Nephron progenitor cell (in vitro differentiated cells): Measurements from ENCODE around the gene RAX2.

Experiments
- DNase-seq: peaks from one replicate; pipeline ENCODE4 v3.0.0; 2021
- H3K27ac Mint-ChIP-seq: 2 replicates; pipeline ENCODE4 v1.8.0; 2021; ENCODE audit warnings: mild to moderate bottlenecking, moderate library complexity, mixed read lengths
- H3K27me3 Mint-ChIP-seq: 2 replicates; pipeline ENCODE4 v1.8.0; 2021; ENCODE audit warnings: mild to moderate bottlenecking, low read depth, mixed read lengths; ENCODE audit not compliant: poor library complexity
- H3K36me3 Mint-ChIP-seq: 2 replicates; pipeline ENCODE4 v1.8.0; 2021; ENCODE audit warnings: low read depth, mixed read lengths
- H3K4me1 Mint-ChIP-seq: 2 replicates; pipeline ENCODE4 v1.8.0; 2021; ENCODE audit warnings: mixed read lengths
- H3K4me3 Mint-ChIP-seq: 2 replicates; pipeline ENCODE4 v1.8.0; 2021; ENCODE audit warnings: mild to moderate bottlenecking, moderate library complexity, mixed read lengths
- H3K9me3 Mint-ChIP-seq: 2 replicates; pipeline ENCODE4 v1.8.0; 2021; ENCODE audit warnings: mild to moderate bottlenecking, moderate library complexity, mixed read lengths
- TF ChIP-seq, protein P1 (sequence below): fragments of 200-600 bp; sonication (generic); IDR thresholded peaks from 2 replicates; pipeline ENCODE4 v1.5.0; 2021; ENCODE audit warnings: antibody characterized with exemption

RAX2 gene

DNA sequence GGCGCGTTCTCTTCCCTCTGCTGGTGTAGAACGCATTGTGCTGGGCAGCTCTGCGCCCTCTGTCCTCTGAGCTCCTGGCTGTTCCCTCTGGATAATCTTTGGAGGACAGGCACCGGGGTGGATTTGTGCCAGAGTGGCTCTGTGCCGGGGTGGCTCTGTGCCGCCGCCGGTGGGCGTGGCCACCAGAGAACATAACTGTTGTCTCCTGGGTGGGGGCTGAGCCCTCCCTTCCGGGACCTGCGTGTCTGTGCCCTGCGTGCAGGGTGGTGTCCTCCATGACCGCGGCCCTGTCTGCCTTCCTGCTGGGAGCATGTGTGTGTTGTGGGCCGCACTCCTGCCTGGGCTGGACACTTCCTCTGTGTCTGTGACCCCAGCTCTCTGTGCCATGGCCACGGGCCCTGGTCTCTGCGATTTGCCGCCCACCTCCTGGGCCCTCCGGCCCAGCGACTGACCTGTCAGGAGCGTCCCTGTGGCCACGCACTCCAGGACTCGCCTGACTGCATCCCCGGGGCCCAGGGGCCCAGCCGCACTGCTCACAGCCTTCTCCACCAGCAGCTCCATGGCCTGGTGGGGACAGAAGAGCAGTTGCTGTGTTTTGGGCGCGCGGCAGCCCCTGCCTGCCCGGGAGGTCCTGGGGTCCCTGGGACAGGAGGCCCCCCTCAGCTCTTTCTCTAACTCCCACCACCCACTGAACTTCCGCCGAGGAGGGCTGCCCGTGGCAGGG lies 36.6 kb upstream of the RAX2 start:
- no peak overlapping the region for H3K27ac Mint-ChIP-seq
- no peaks in the 10 kb centered on the region for H3K9me3 Mint-ChIP-seq
- H3K4me3 Mint-ChIP-seq, result no peak overlapping the region
- H3K4me1 Mint-ChIP-seq, result peaks cover 16% of the 10 kb centered on the region
- H3K27me3 Mint-ChIP-seq, result peaks cover 21% of the 10 kb centered on the region
- H3K36me3 Mint-ChIP-seq, result no peaks in the 10 kb centered on the region
- TF ChIP-seq, protein P1, sequence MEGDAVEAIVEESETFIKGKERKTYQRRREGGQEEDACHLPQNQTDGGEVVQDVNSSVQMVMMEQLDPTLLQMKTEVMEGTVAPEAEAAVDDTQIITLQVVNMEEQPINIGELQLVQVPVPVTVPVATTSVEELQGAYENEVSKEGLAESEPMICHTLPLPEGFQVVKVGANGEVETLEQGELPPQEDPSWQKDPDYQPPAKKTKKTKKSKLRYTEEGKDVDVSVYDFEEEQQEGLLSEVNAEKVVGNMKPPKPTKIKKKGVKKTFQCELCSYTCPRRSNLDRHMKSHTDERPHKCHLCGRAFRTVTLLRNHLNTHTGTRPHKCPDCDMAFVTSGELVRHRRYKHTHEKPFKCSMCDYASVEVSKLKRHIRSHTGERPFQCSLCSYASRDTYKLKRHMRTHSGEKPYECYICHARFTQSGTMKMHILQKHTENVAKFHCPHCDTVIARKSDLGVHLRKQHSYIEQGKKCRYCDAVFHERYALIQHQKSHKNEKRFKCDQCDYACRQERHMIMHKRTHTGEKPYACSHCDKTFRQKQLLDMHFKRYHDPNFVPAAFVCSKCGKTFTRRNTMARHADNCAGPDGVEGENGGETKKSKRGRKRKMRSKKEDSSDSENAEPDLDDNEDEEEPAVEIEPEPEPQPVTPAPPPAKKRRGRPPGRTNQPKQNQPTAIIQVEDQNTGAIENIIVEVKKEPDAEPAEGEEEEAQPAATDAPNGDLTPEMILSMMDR, result no peak
- no peak for DNase-seq

DNA sequence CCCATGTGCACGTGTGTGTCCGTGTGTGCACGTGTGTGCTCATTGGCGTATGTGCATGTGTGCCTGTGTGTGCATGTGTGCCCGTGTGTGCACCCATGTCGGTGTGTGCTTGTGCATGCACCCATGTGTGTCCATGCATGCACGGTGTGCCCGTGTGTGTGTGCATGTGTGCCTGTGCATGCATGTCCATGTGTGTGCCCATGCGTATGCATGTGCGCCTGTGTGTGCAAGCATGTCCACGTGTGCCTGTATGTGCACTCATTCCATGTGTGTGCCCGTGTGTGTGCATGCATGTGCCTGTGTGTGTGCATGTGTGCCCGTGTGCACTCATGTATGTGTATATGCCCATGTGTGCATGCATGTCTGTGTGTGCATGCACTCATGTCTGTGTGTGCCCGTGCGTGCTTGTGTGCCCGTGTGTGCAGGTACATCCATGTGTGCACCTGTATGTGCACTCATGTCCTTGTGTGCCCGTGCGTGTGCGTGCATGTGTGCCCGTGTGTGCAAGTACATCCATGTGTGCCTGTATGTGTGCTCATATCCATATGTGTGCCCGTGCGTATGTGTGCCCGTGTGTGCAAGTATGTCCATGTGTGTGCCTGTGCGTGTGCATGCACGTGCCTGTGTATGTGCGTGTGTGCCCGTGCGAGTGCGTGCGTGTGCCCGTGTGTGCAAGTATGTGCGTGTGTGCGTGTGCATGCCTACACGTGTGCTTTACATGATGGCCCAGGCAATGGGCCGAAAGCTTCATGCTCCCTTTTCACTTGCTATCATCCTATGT lies 35.7 kb upstream of the RAX2 start:
- H3K4me3 Mint-ChIP-seq, result no peak overlapping the region
- peaks cover 11% of the 10 kb centered on the region for H3K4me1 Mint-ChIP-seq
- H3K27me3 Mint-ChIP-seq, result peaks cover 29% of the 10 kb centered on the region
- DNase-seq, result no peak
- H3K36me3 Mint-ChIP-seq, result no peaks in the 10 kb centered on the region
- TF ChIP-seq, protein P1, result no peak
- H3K27ac Mint-ChIP-seq, result peak overlapping the region; percentile 39
- H3K9me3 Mint-ChIP-seq, result no peaks in the 10 kb centered on the region

DNA sequence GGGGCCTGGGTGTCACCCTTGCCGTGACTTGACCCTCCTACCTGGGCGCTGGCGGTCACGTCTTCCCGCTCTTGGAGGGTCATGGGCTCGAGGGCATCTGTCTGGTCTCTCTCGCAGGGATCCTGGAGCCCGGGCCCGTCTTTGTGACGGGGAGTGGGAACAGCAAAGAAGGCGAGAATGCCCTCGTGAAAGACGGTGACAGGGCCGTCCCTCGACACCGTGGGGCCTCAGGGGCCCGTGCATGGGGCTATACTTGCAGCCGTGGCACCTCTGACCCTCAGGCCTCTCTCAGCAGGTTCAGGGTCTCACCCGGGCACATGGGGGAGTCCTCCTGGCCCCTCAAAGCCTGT lies 35.1 kb upstream of the RAX2 start:
- no peak overlapping the region for H3K27ac Mint-ChIP-seq
- H3K4me1 Mint-ChIP-seq, result peaks cover 5% of the 10 kb centered on the region
- H3K9me3 Mint-ChIP-seq, result no peaks in the 10 kb centered on the region
- DNase-seq, result no peak
- TF ChIP-seq, protein P1, result no peak
- peaks cover 35% of the 10 kb centered on the region for H3K27me3 Mint-ChIP-seq
- no peaks in the 10 kb centered on the region for H3K36me3 Mint-ChIP-seq
- no peak overlapping the region for H3K4me3 Mint-ChIP-seq

GRCh38 chr19:3805859-3806258 lies 33.8 kb upstream of the RAX2 start:
- no peak overlapping the region for H3K4me3 Mint-ChIP-seq
- H3K4me1 Mint-ChIP-seq, result peaks cover 10% of the 10 kb centered on the region
- TF ChIP-seq, protein P1, result no peak
- H3K27ac Mint-ChIP-seq, result no peak overlapping the region
- H3K9me3 Mint-ChIP-seq, result no peaks in the 10 kb centered on the region
- peaks cover 45% of the 10 kb centered on the region for H3K27me3 Mint-ChIP-seq
- DNase-seq, result no peak
- H3K36me3 Mint-ChIP-seq, result no peaks in the 10 kb centered on the region

- H3K36me3 Mint-ChIP-seq, result no peaks in the 10 kb centered on the region
- H3K4me1 Mint-ChIP-seq, result peaks cover 10% of the 10 kb centered on the region
- H3K9me3 Mint-ChIP-seq, result peaks cover under 1% of the 10 kb centered on the region
- no peak for DNase-seq
- TF ChIP-seq, protein P1, result no peak
- H3K4me3 Mint-ChIP-seq, result no peak overlapping the region
- H3K27me3 Mint-ChIP-seq, result peaks cover 60% of the 10 kb centered on the region
- no peak overlapping the region for H3K27ac Mint-ChIP-seq
These were observed 32.4 kb upstream of the RAX2 start for GRCh38 chr19:3804429-3804828.
